ENCODE measurements around the gene TMEM161A.
A peak's percentile ranks its signal among the peaks of the same experiment; 100 is the strongest.
"Not testable (repeated sequence)": the region's sequence is repeated elsewhere in the genome, so short reads cannot be mapped to it uniquely, and the experiment has no call there.

Gene TMEM161A

GRCh38 chr19:19120308-19121231 lies 17.7 kb downstream of the TMEM161A start:
- peak; percentile 62 for DNase-seq

- DNase-seq, result no peak
These were observed 18.7 kb downstream of the TMEM161A start for GRCh38 chr19:19119325-19120237.

- no peak for DNase-seq
These were observed 22.3 kb downstream of the TMEM161A start for GRCh38 chr19:19115954-19116353.

- peak; percentile 77 for DNase-seq
These were observed 25.1 kb downstream of the TMEM161A start for GRCh38 chr19:19113040-19113626.

GRCh38 chr19:19111967-19112580 lies 26.2 kb downstream of the TMEM161A start:
- no peak for DNase-seq

- DNase-seq, result no peak
These were observed 27.0 kb downstream of the TMEM161A start for GRCh38 chr19:19111136-19111835.

- DNase-seq, result peak; percentile 84
These were observed 27.7 kb downstream of the TMEM161A start for GRCh38 chr19:19110410-19111135.

- DNase-seq, result no peak
These were observed 28.7 kb downstream of the TMEM161A start for GRCh38 chr19:19109601-19110000.

- no peak for DNase-seq
These were observed 30.6 kb downstream of the TMEM161A start for GRCh38 chr19:19107654-19108053.

- not testable (repeated sequence) for DNase-seq
These were observed 31.3 kb downstream of the TMEM161A start for GRCh38 chr19:19106938-19107337.

GRCh38 chr19:19106056-19106551 lies 32.2 kb downstream of the TMEM161A start:
- no peak for DNase-seq

- peak; percentile 83 for DNase-seq
These were observed 32.8 kb downstream of the TMEM161A start for GRCh38 chr19:19105365-19106055.

- no peak for DNase-seq
These were observed 35.1 kb downstream of the TMEM161A start for GRCh38 chr19:19103167-19103566.

GRCh38 chr19:19102566-19102965 lies 35.7 kb downstream of the TMEM161A start:
- DNase-seq, result not testable (repeated sequence)

GRCh38 chr19:19101540-19101939 lies 36.7 kb downstream of the TMEM161A start:
- no peak for DNase-seq

- no peak for DNase-seq
These were observed 39.3 kb downstream of the TMEM161A start for GRCh38 chr19:19098703-19099632.

GRCh38 chr19:19098084-19098702 lies 40.1 kb downstream of the TMEM161A start:
- no peak for DNase-seq

All from retina (tissue), 1 donor.